HUES48 (cell line): ENCODE data around the gene GNAS-AS1.

Experiments used
- H3K27ac ChIP-seq: one replicate; pipeline ENCODE4 v1.7.0; 2013; ENCODE audit warnings: low read depth, low read length, inconsistent platforms
- H3K27me3 ChIP-seq: 2 replicates; pipeline ENCODE4 v1.6.1; 2013; ENCODE audit warnings: mild to moderate bottlenecking, low read length; ENCODE audit not compliant: control insufficient read depth, insufficient read depth
- H3K36me3 ChIP-seq: 2 replicates; pipeline ENCODE4 v1.6.1; 2013; ENCODE audit warnings: low read length; ENCODE audit not compliant: control insufficient read depth, insufficient read depth
- H3K4me1 ChIP-seq: 2 replicates; pipeline ENCODE4 v1.6.1; 2013; ENCODE audit warnings: mild to moderate bottlenecking, low read length; ENCODE audit not compliant: control insufficient read depth, insufficient read depth
- H3K4me3 ChIP-seq: 2 replicates; pipeline ENCODE4 v1.5.1; 2013; ENCODE audit warnings: mild to moderate bottlenecking, low read depth, low read length
- H3K9ac ChIP-seq: 2 replicates; pipeline ENCODE4 v1.6.1; 2013; ENCODE audit warnings: mild to moderate bottlenecking, low read depth, low read length, moderate library complexity
- H3K9me3 ChIP-seq: 2 replicates; pipeline ENCODE4 v1.6.1; 2013; ENCODE audit warnings: low read length; ENCODE audit not compliant: control insufficient read depth, insufficient read depth

GNAS-AS1 gene

GRCh38 chr20:58850693-58851174 lies at the start of gene GNAS-AS1:
Gene GNAS-AS1, minus strand, starts transcription at chr20:58850902.
- Histone ChIP-seq H3K27ac (peak within 1 kb of the TSS; percentile 52), H3K4me3 (peak within 1 kb of the TSS; percentile 74), H3K9ac (peak within 1 kb of the TSS; percentile 84), H3K4me1 (peaks cover 45% of the 10 kb centered on the region), H3K9me3 (no peaks in the 10 kb centered on the region), H3K36me3 (peaks cover 31% of the 10 kb centered on the region), H3K27me3 (peaks cover 43% of the 10 kb centered on the region)

- Histone ChIP-seq H3K9ac (no peak overlapping the region), H3K4me3 (no peak overlapping the region), H3K4me1 (peaks cover 59% of the 10 kb centered on the region), H3K36me3 (peaks cover 74% of the 10 kb centered on the region), H3K27me3 (no peaks in the 10 kb centered on the region), H3K9me3 (no peaks in the 10 kb centered on the region), H3K27ac (no peak overlapping the region)
Measured at GRCh38 chr20:58900397-58900796, 49.7 kb upstream of the GNAS-AS1 start.

GRCh38 chr20:58899512-58899911 lies 48.8 kb upstream of the GNAS-AS1 start:
- Histone ChIP-seq H3K36me3 (peaks cover 65% of the 10 kb centered on the region), H3K9me3 (no peaks in the 10 kb centered on the region), H3K27ac (no peak overlapping the region), H3K27me3 (no peaks in the 10 kb centered on the region), H3K4me1 (peaks cover 68% of the 10 kb centered on the region), H3K9ac (no peak overlapping the region), H3K4me3 (no peak overlapping the region)

- peak overlapping the region; percentile 45 for H3K27ac ChIP-seq
- peaks cover 75% of the 10 kb centered on the region for H3K4me1 ChIP-seq
- peaks cover 58% of the 10 kb centered on the region for H3K36me3 ChIP-seq
- H3K9ac ChIP-seq, result no peak overlapping the region
- H3K9me3 ChIP-seq, result no peaks in the 10 kb centered on the region
- H3K4me3 ChIP-seq, result no peak overlapping the region
- no peaks in the 10 kb centered on the region for H3K27me3 ChIP-seq
Measured at GRCh38 chr20:58898629-58899408, 48.1 kb upstream of the GNAS-AS1 start.

- no peak overlapping the region for H3K4me3 ChIP-seq
- H3K27me3 ChIP-seq, result no peaks in the 10 kb centered on the region
- H3K27ac ChIP-seq, result peak overlapping the region; percentile 3
- H3K36me3 ChIP-seq, result peaks cover 48% of the 10 kb centered on the region
- peak overlapping the region; percentile 14; the same call in 1 of the 2 replicates for H3K9ac ChIP-seq
- no peaks in the 10 kb centered on the region for H3K9me3 ChIP-seq
- peaks cover 82% of the 10 kb centered on the region for H3K4me1 ChIP-seq
Measured at GRCh38 chr20:58897488-58897887, 46.8 kb upstream of the GNAS-AS1 start.

- Histone ChIP-seq H3K27me3 (no peaks in the 10 kb centered on the region), H3K9me3 (no peaks in the 10 kb centered on the region), H3K27ac (peak overlapping the region; percentile 10), H3K4me1 (peaks cover 82% of the 10 kb centered on the region), H3K36me3 (peaks cover 41% of the 10 kb centered on the region), H3K4me3 (no peak overlapping the region), H3K9ac (no peak overlapping the region)
Measured at GRCh38 chr20:58896820-58897219, 46.1 kb upstream of the GNAS-AS1 start.

- Histone ChIP-seq H3K9me3 (no peaks in the 10 kb centered on the region), H3K4me3 (peak overlapping the region; percentile 96), H3K27ac (peak overlapping the region; percentile 67), H3K27me3 (no peaks in the 10 kb centered on the region), H3K4me1 (peaks cover 75% of the 10 kb centered on the region), H3K9ac (peak overlapping the region; percentile 9), H3K36me3 (peaks cover 34% of the 10 kb centered on the region)
Measured at GRCh38 chr20:58895448-58896180, 44.9 kb upstream of the GNAS-AS1 start.

- Histone ChIP-seq H3K4me3 (peak overlapping the region; percentile 96), H3K4me1 (peaks cover 68% of the 10 kb centered on the region)
Measured at GRCh38 chr20:58894652-58895447, 44.1 kb upstream of the GNAS-AS1 start.

GRCh38 chr20:58893355-58894120 lies 42.8 kb upstream of the GNAS-AS1 start:
- Histone ChIP-seq H3K4me3 (peak overlapping the region; percentile 96), H3K36me3 (peaks cover 15% of the 10 kb centered on the region), H3K9me3 (no peaks in the 10 kb centered on the region), H3K9ac (peak overlapping the region; percentile 78; the same call in 1 of the 2 replicates), H3K27ac (peak overlapping the region; percentile 26), H3K27me3 (no peaks in the 10 kb centered on the region; the same call in 1 of the 2 replicates), H3K4me1 (peaks cover 55% of the 10 kb centered on the region)

More at GRCh38 chr20:58894652-58895447, 44.1 kb upstream of the GNAS-AS1 start:
- Histone ChIP-seq H3K9me3 (no peaks in the 10 kb centered on the region), H3K9ac (peak overlapping the region; percentile 9), H3K27ac (peak overlapping the region; percentile 67), H3K36me3 (peaks cover 28% of the 10 kb centered on the region), H3K27me3 (no peaks in the 10 kb centered on the region; the same call in 1 of the 2 replicates)

GRCh38 chr20:58892932-58893224 lies 42.2 kb upstream of the GNAS-AS1 start:
- Histone ChIP-seq H3K9me3 (no peaks in the 10 kb centered on the region), H3K27ac (peak overlapping the region; percentile 95), H3K9ac (peak overlapping the region; percentile 78; the same call in 1 of the 2 replicates), H3K4me3 (peak overlapping the region; percentile 96), H3K27me3 (no peaks in the 10 kb centered on the region; the same call in 1 of the 2 replicates), H3K36me3 (peaks cover 16% of the 10 kb centered on the region), H3K4me1 (peaks cover 50% of the 10 kb centered on the region)
